ENCODE measurements around the gene INPP5F.

DNA sequence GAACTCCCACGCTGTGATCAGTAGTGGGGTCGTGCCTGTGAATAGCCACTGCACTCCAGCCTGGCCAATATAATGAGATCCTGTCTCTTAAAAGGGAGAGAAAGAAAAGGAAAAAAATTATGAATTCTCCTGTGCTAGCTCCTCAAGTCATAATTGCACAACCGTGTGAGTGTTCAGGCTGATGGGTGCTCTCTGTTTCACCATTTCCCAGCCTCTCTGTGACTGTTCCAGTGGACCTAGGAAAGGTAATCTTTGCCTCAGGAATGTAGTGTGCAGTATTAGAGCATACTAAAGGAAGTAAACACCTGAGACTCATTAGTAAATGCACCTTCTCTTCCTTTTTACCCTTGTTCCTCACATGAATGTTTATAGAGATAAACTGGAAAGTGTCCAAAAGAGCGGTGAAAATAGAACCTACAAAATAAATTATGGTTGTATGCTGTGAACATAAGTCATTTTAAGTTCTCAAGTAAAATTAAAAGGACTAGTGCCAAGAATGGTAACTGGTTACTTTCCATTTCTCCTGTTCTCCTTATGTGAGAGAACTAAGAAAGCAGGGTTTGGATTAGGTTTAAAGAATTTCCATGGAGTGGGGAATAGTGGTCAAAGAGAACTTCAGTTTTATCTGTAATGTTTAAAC, 42.7 kb downstream of the INPP5F start:
- TF ChIP-seq, protein P1, sequence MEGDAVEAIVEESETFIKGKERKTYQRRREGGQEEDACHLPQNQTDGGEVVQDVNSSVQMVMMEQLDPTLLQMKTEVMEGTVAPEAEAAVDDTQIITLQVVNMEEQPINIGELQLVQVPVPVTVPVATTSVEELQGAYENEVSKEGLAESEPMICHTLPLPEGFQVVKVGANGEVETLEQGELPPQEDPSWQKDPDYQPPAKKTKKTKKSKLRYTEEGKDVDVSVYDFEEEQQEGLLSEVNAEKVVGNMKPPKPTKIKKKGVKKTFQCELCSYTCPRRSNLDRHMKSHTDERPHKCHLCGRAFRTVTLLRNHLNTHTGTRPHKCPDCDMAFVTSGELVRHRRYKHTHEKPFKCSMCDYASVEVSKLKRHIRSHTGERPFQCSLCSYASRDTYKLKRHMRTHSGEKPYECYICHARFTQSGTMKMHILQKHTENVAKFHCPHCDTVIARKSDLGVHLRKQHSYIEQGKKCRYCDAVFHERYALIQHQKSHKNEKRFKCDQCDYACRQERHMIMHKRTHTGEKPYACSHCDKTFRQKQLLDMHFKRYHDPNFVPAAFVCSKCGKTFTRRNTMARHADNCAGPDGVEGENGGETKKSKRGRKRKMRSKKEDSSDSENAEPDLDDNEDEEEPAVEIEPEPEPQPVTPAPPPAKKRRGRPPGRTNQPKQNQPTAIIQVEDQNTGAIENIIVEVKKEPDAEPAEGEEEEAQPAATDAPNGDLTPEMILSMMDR (IDR thresholded peaks at IDR 0.05), result no peak
- TF ChIP-seq POLR2A (IDR thresholded peaks at IDR 0.05) (no peak), EP300 (IDR thresholded peaks at IDR 0.05) (no peak)
